ENCODE results near the gene S100A8. TPM values are rescaled to one million over a fixed set of nuclear protein-coding genes. Genes with fewer than 3 reads are reported as not detected.

Gene S100A8
- total and polyA plus RNA-seq, 2 donors (not counting 3 experiments of a cell fraction or from before 2014, with no cell fraction given), result not detected

- CTCF ChIA-PET, result no interaction called here
- no peak for TF ChIP-seq POLR2A (IDR thresholded peaks at IDR 0.05; ENCODE audit: low read depth, low read length)
- TF ChIP-seq CTCF (IDR thresholded peaks at IDR 0.05; ENCODE audit: extremely low read depth in 1 of 2, insufficient read depth in 1 of 2, low read depth in 1 of 2, low read length in 2 of 2), result no peak
- TF ChIP-seq EZH2 (IDR thresholded peaks at IDR 0.05; ENCODE audit: borderline replicate concordance, low read depth, low read length, severe bottlenecking), result no peak
- TF ChIP-seq MAX (IDR thresholded peaks at IDR 0.05; ENCODE audit: insufficient read depth, insufficient read length), result no peak
- no peak for TF ChIP-seq MYC (IDR thresholded peaks at IDR 0.05; ENCODE audit: low read depth, low read length)
- no peak for TF ChIP-seq JUN (IDR thresholded peaks at IDR 0.05; ENCODE audit: borderline replicate concordance, insufficient read depth, insufficient read length, low read depth)
- no peak for TF ChIP-seq FOS (IDR thresholded peaks at IDR 0.05; ENCODE audit: borderline replicate concordance, insufficient read depth, low read length)
- TF ChIP-seq GATA2 (IDR thresholded peaks at IDR 0.05; ENCODE audit: insufficient read depth, insufficient read length, low read depth, low read length), result no peak
- TF ChIP-seq POLR2AphosphoS5 (IDR thresholded peaks at IDR 0.05; ENCODE audit: insufficient read depth, low read depth, low read length), result no peak
- H3K79me2 ChIP-seq (ENCODE audit: control insufficient read depth, insufficient read depth, low read length), result no peaks in the 10 kb centered on the region
- DNase-seq (ENCODE audit: low read depth, low spot score) (no peak), FAIRE-seq (no peak)
- intact Hi-C loops (cut with micrococcal nuclease), result no loop called here
- BruUV-seq (replicated peaks), result no TSS peak
- no peaks in the 10 kb centered on the region for H3K36me3 ChIP-seq (ENCODE audit: control insufficient read depth in 2 of 2, extremely low read depth in 1 of 2, insufficient read depth in 2 of 2, low read length in 2 of 2)
- no peak overlapping the region for H3K9ac ChIP-seq (replicated peaks; ENCODE audit: extremely low read depth, insufficient read depth, low read length)
- H4K20me1 ChIP-seq (replicated peaks; ENCODE audit: control insufficient read depth, extremely low read depth, insufficient read depth, low read length), result no peaks in the 10 kb centered on the region
- H3K27me3 ChIP-seq (ENCODE audit: control insufficient read depth in 2 of 2, insufficient read depth in 2 of 2, low read length in 2 of 2), result no peaks in the 10 kb centered on the region
- no peak overlapping the region for H3K27ac ChIP-seq (ENCODE audit: insufficient read depth, low read depth, low read length)
- no peak overlapping the region for H2AFZ ChIP-seq (ENCODE audit: low read depth, low read length)
- H3K4me1 ChIP-seq (ENCODE audit: control insufficient read depth, extremely low read depth, insufficient read depth, low read length), result no peaks in the 10 kb centered on the region
- no peak overlapping the region for H3K4me2 ChIP-seq (ENCODE audit: insufficient read depth, low read length)
- POLR2A ChIA-PET, result no interaction called here
- H3K9me1 ChIP-seq (replicated peaks; ENCODE audit: control insufficient read depth, extremely low read depth, insufficient read depth, low read length), result no peaks in the 10 kb centered on the region
- dilution Hi-C loops (cut with MboI; ENCODE audit: extremely low pct_ligation_motif_present, low sequenced_read_pairs), result no loop called here
- no peaks in the 10 kb centered on the region for H3K9me3 ChIP-seq (replicated peaks; ENCODE audit: control insufficient read depth, insufficient read depth, low read length)
- no peak overlapping the region for H3K4me3 ChIP-seq (replicated peaks in 1 of 3; ENCODE audit: insufficient read depth in 1 of 3, low read depth in 1 of 3, low read length in 3 of 3)
Measured at GRCh38 chr1:153367090-153367489, 23.8 kb downstream of the S100A8 start.

All from endothelial cell of umbilical vein (primary cell).